CD14-positive monocyte (primary cell): Measurements from ENCODE around the gene RDX. TPM values are rescaled to one million over a fixed set of nuclear protein-coding genes. Genes with fewer than 3 reads are reported as not detected.

Experiments used
- DNase-seq, 3 donors: peaks; one replicate each; pipeline ENCODE4 v3.0.0-alpha.2; 2011 to 2022
- H2AFZ ChIP-seq: 2 replicates; pipeline ENCODE4 v1.6.0; 2012; ENCODE audit warnings: mild to moderate bottlenecking, low read depth, low read length, inconsistent platforms; ENCODE audit not compliant: insufficient read depth, poor library complexity, severe bottlenecking
- H3K27ac ChIP-seq, 2 donors: 1 replicate in 1 of 2; 2 replicates in 1 of 2; pipeline ENCODE4 v1.5.1; 2012 to 2013; ENCODE audit warnings: low read length in 2 of 2, control low read depth in 1 of 2, inconsistent platforms in 1 of 2, low read depth in 1 of 2, mild to moderate bottlenecking in 1 of 2
- H3K27me3 ChIP-seq, 2 donors: one replicate each; pipeline versions ENCODE4 v1.6.0 to v1.6.1; 2011 to 2013; ENCODE audit warnings: low read length in 2 of 2; ENCODE audit not compliant: control insufficient read depth in 2 of 2, insufficient read depth in 2 of 2
- H3K36me3 ChIP-seq, 2 donors: replicated peaks in 1 of 2; 1 replicate in 1 of 2; 2 replicates in 1 of 2; pipeline versions ENCODE4 v1.5.1 to v1.6.1; 2012 to 2013; ENCODE audit warnings: low read length in 2 of 2, control low read depth in 1 of 2, inconsistent platforms in 1 of 2, mild to moderate bottlenecking in 1 of 2; ENCODE audit not compliant: insufficient read depth in 2 of 2, control insufficient read depth in 1 of 2
- H3K4me1 ChIP-seq, 2 donors: 1 replicate in 1 of 2; 2 replicates in 1 of 2; pipeline versions ENCODE4 v1.5.1 to v1.6.1; 2012 to 2013; ENCODE audit warnings: low read length in 2 of 2, control low read depth in 1 of 2, inconsistent platforms in 1 of 2, mild to moderate bottlenecking in 1 of 2, moderate library complexity in 1 of 2; ENCODE audit not compliant: insufficient read depth in 2 of 2, control insufficient read depth in 1 of 2
- H3K4me2 ChIP-seq: replicated peaks from 2 replicates; pipeline ENCODE3; 2012; ENCODE audit warnings: low read length, moderate library complexity, mild to moderate bottlenecking; ENCODE audit not compliant: poor library complexity, severe bottlenecking; ENCODE audit errors: extremely low read depth
- H3K4me3 ChIP-seq, 3 experiments: fragments of 200-600 bp in 1 of 3; sonication (generic) in 1 of 3; replicated peaks in 1 of 3; 1 replicate in 2 of 3; 2 replicates in 1 of 3; pipeline ENCODE4 v1.5.1; 2011 to 2013; ENCODE audit warnings: low read length in 3 of 3, mild to moderate bottlenecking in 3 of 3, control low read depth in 2 of 3, low read depth in 2 of 3, inconsistent platforms in 1 of 3, moderate library complexity in 1 of 3
- H3K79me2 ChIP-seq: 2 replicates; pipeline ENCODE4 v1.6.0; 2012; ENCODE audit warnings: mild to moderate bottlenecking, control low read depth, inconsistent platforms, low read length, moderate library complexity; ENCODE audit not compliant: insufficient read depth
- H3K9ac ChIP-seq: 2 replicates; pipeline ENCODE4 v1.6.0; 2017; ENCODE audit warnings: low read length, mild to moderate bottlenecking; ENCODE audit not compliant: insufficient read depth, poor library complexity, severe bottlenecking
- H3K9me3 ChIP-seq, 2 donors: replicated peaks in 1 of 2; 1 replicate in 1 of 2; 2 replicates in 1 of 2; pipeline versions ENCODE4 v1.5.1 to v1.6.1; 2012 to 2013; ENCODE audit warnings: low read length in 2 of 2, control low read depth in 1 of 2; ENCODE audit not compliant: control insufficient read depth in 1 of 2, insufficient read depth in 1 of 2
- H4K20me1 ChIP-seq: 2 replicates; pipeline ENCODE4 v1.6.0; 2012; ENCODE audit warnings: mild to moderate bottlenecking, low read length, control low read depth, moderate library complexity; ENCODE audit not compliant: insufficient read depth
- H3K27ac Mint-ChIP-seq, 7 donors: one replicate each; pipeline ENCODE4 v1.8.0; 2020; ENCODE audit warnings: mild to moderate bottlenecking in 7 of 7, mixed read lengths in 7 of 7, moderate library complexity in 6 of 7, inconsistent platforms in 2 of 7
- H3K27me3 Mint-ChIP-seq, 3 donors: one replicate each; pipeline ENCODE4 v1.8.0; 2021 to 2022; ENCODE audit warnings: low read depth in 3 of 3, mild to moderate bottlenecking in 3 of 3, mixed read lengths in 3 of 3, moderate library complexity in 3 of 3, inconsistent platforms in 1 of 3
- H3K36me3 Mint-ChIP-seq, 2 donors: one replicate each; pipeline ENCODE4 v1.8.0; 2020; ENCODE audit warnings: mixed read lengths in 2 of 2, inconsistent platforms in 1 of 2, mild to moderate bottlenecking in 1 of 2
- H3K4me1 Mint-ChIP-seq: one replicate; pipeline ENCODE4 v1.8.0; 2020; ENCODE audit warnings: mild to moderate bottlenecking, mixed read lengths
- H3K4me3 Mint-ChIP-seq, 2 donors: one replicate each; pipeline ENCODE4 v1.8.0; 2020; ENCODE audit warnings: mild to moderate bottlenecking in 2 of 2, mixed read lengths in 2 of 2, moderate library complexity in 1 of 2
- H3K9me3 Mint-ChIP-seq, 7 donors: one replicate each; pipeline ENCODE4 v1.8.0; 2020 to 2022; ENCODE audit warnings: mixed read lengths in 7 of 7, mild to moderate bottlenecking in 6 of 7, moderate library complexity in 6 of 7, inconsistent platforms in 2 of 7
- CTCF ChIP-seq: fragments of 200-600 bp; IDR thresholded peaks from one replicate; pipeline ENCODE4 v1.8.0; 2022; ENCODE audit warnings: antibody characterized with exemption, mild to moderate bottlenecking
- WGBS: methylation state at CpG from one replicate; pipeline ENCODE4 v1.1.5; 2013; ENCODE audit warnings: missing lambda C conversion rate; ENCODE audit not compliant: insufficient coverage; 5-methylcytosine and 5-hydroxymethylcytosine counted together
- intact Hi-C, 2 donors: fragments of 100-400 bp; cut with micrococcal nuclease; formaldehyde crosslinking; loops; one replicate each; pipeline versions ENCODE4 v1.15.0 to v1.15.1; 2023
- polyA plus RNA-seq, 3 donors: library from polyadenylated mRNA; depleted of rRNA in 1 of 3; unstranded in 2 of 3; stranded (reverse) in 1 of 3; fragments of 300-500 nt in 2 of 3; fragments of >200 nt in 1 of 3; fragmentation: Illumina TruSeq in 2 of 3; gene quantifications; 1 replicate in 2 of 3; 2 replicates in 1 of 3; pipeline ENCODE4 v1.2.3, GENCODE V29; 2012 to 2021

The RDX gene
- polyA plus RNA-seq, 3 donors: 11.9 to 22.0 (median 20.9) TPM

GRCh38 chr11:110262072-110262403, 34.4 kb downstream of the RDX start:
- no peaks in the 10 kb centered on the region for H3K9me3 ChIP-seq
- Mint-ChIP-seq H3K36me3 (peaks cover 51 to 76% of the 10 kb centered on the region in 2 donors), H3K27ac (no peak overlapping the region), H3K27me3 (no peaks in the 10 kb centered on the region), H3K9me3 (no peaks in the 10 kb centered on the region), H3K4me1 (no peaks in the 10 kb centered on the region), H3K4me3 (no peak overlapping the region)
- 94% methylated on average over 5 of the region's 6 CpGs for WGBS
- no peaks in the 10 kb centered on the region for H3K79me2 ChIP-seq
- no peak overlapping the region for H3K4me3 ChIP-seq
- H3K4me1 ChIP-seq: no peaks in the 10 kb centered on the region
- H3K27ac ChIP-seq: no peak overlapping the region
- no peak overlapping the region for H3K4me2 ChIP-seq
- H3K9ac ChIP-seq: no peak overlapping the region
- intact Hi-C loops: no loop called here
- no peak for TF ChIP-seq CTCF
- H2AFZ ChIP-seq: no peak overlapping the region
- H4K20me1 ChIP-seq: no peaks in the 10 kb centered on the region
- peaks cover 33 to 84% of the 10 kb centered on the region in 2 donors for H3K36me3 ChIP-seq
- no peaks in the 10 kb centered on the region for H3K27me3 ChIP-seq
- no peak for DNase-seq

GRCh38 chr11:110261195-110262071, 35.0 kb downstream of the RDX start:
- Histone ChIP-seq H3K4me1 (no peaks in the 10 kb centered on the region), H3K79me2 (no peaks in the 10 kb centered on the region), H3K9me3 (no peaks in the 10 kb centered on the region), H4K20me1 (no peaks in the 10 kb centered on the region), H3K4me3 (no peak overlapping the region), H2AFZ (no peak overlapping the region), H3K27ac (no peak overlapping the region), H3K9ac (no peak overlapping the region), H3K27me3 (no peaks in the 10 kb centered on the region), H3K4me2 (no peak overlapping the region), H3K36me3 (peaks cover 35 to 86% of the 10 kb centered on the region in 2 donors)
- H3K27ac Mint-ChIP-seq: no peak overlapping the region
- no CpG with 5 or more reads among the region's 2 CpGs for WGBS
- no peaks in the 10 kb centered on the region for H3K9me3 Mint-ChIP-seq
- no peak for TF ChIP-seq CTCF
- DNase-seq: no peak
- H3K4me3 Mint-ChIP-seq: no peak overlapping the region
- intact Hi-C loops: no loop called here
- H3K27me3 Mint-ChIP-seq: no peaks in the 10 kb centered on the region
- H3K36me3 Mint-ChIP-seq: peaks cover 50 to 77% of the 10 kb centered on the region in 2 donors
- H3K4me1 Mint-ChIP-seq: no peaks in the 10 kb centered on the region
